H9 (cell line): ENCODE measurements around the gene PTGES2. TPM values are rescaled to one million over a fixed set of nuclear protein-coding genes. Genes with fewer than 3 reads are reported as not detected.

Experiments
- DNase-seq: peaks from one replicate; pipeline ENCODE4 v3.0.0-alpha.2; 2017
- H2AFZ ChIP-seq: one replicate; pipeline ENCODE4 v1.6.1; 2013; ENCODE audit warnings: mild to moderate bottlenecking, low read length, control low read depth, moderate library complexity
- H2AK5ac ChIP-seq: 2 replicates; pipeline ENCODE4 v1.6.1; 2013; ENCODE audit warnings: low read length, control low read depth, mixed read lengths; ENCODE audit not compliant: insufficient read length
- H2BK120ac ChIP-seq: one replicate; pipeline ENCODE4 v1.6.1; 2013; ENCODE audit warnings: low read depth, mild to moderate bottlenecking, low read length, control low read depth, inconsistent platforms; ENCODE audit not compliant: poor library complexity, severe bottlenecking
- H2BK12ac ChIP-seq: 2 replicates; pipeline ENCODE4 v1.6.1; 2013; ENCODE audit warnings: low read length, control low read depth, mixed read lengths, low read depth; ENCODE audit not compliant: insufficient read length
- H2BK15ac ChIP-seq: 2 replicates; pipeline ENCODE4 v1.6.1; 2013; ENCODE audit warnings: low read depth, low read length, control low read depth
- H2BK20ac ChIP-seq: one replicate; pipeline ENCODE4 v1.6.1; 2013; ENCODE audit warnings: low read depth, mild to moderate bottlenecking, low read length, control low read depth, inconsistent platforms; ENCODE audit not compliant: poor library complexity, severe bottlenecking
- H2BK5ac ChIP-seq: 2 replicates; pipeline ENCODE4 v1.6.1; 2013; ENCODE audit warnings: low read length, control low read depth, mixed read lengths; ENCODE audit not compliant: insufficient read length
- H3K14ac ChIP-seq: 2 replicates; pipeline ENCODE4 v1.6.1; 2013; ENCODE audit warnings: low read length, control low read depth; ENCODE audit not compliant: insufficient read depth
- H3K18ac ChIP-seq: 2 replicates; pipeline ENCODE4 v1.6.1; 2013; ENCODE audit warnings: low read depth, mild to moderate bottlenecking, mixed read lengths, low read length, control low read depth; ENCODE audit not compliant: insufficient read length
- H3K23ac ChIP-seq: 2 replicates; pipeline ENCODE4 v1.6.1; 2013; ENCODE audit warnings: low read length, control low read depth, mixed read lengths, low read depth; ENCODE audit not compliant: insufficient read length
- H3K23me2 ChIP-seq: 2 replicates; pipeline ENCODE4 v1.6.1; 2013; ENCODE audit warnings: low read depth, mild to moderate bottlenecking, mixed read lengths, low read length, control low read depth; ENCODE audit not compliant: insufficient read length, poor library complexity, severe bottlenecking
- H3K27ac ChIP-seq: 2 replicates; pipeline ENCODE4 v1.5.1; 2013; ENCODE audit warnings: low read length, control low read depth, mixed read lengths, low read depth; ENCODE audit not compliant: insufficient read length
- H3K27me3 ChIP-seq: 2 replicates; pipeline ENCODE4 v1.6.1; 2013; ENCODE audit warnings: low read length, control low read depth, inconsistent platforms; ENCODE audit not compliant: insufficient read depth
- H3K4ac ChIP-seq: 2 replicates; pipeline ENCODE4 v1.6.1; 2013; ENCODE audit warnings: low read depth, mild to moderate bottlenecking, control low read depth, inconsistent platforms, low read length, moderate library complexity
- H3K4me1 ChIP-seq: 2 replicates; pipeline ENCODE4 v1.6.1; 2013; ENCODE audit warnings: low read length, control low read depth, inconsistent platforms; ENCODE audit not compliant: insufficient read depth
- H3K4me2 ChIP-seq: 2 replicates; pipeline ENCODE4 v1.6.1; 2013; ENCODE audit warnings: low read length, control low read depth, mixed read lengths; ENCODE audit not compliant: insufficient read length, insufficient read depth
- H3K56ac ChIP-seq: 2 replicates; pipeline ENCODE4 v1.6.1; 2013; ENCODE audit warnings: low read depth, mild to moderate bottlenecking, mixed read lengths, low read length, control low read depth; ENCODE audit not compliant: insufficient read length
- H3K79me1 ChIP-seq: 2 replicates; pipeline ENCODE4 v1.6.1; 2013; ENCODE audit warnings: low read depth, mild to moderate bottlenecking, moderate library complexity, low read length, control low read depth, inconsistent platforms; ENCODE audit not compliant: insufficient read depth, poor library complexity, severe bottlenecking
- H3K79me2 ChIP-seq: 2 replicates; pipeline ENCODE4 v1.6.1; 2013; ENCODE audit warnings: low read length, control low read depth, inconsistent platforms; ENCODE audit not compliant: insufficient read depth
- H3K9ac ChIP-seq: 2 replicates; pipeline ENCODE4 v1.6.1; 2013; ENCODE audit warnings: low read length, control low read depth, mixed read lengths; ENCODE audit not compliant: insufficient read length; ENCODE audit errors: extremely low read depth
- H3K9me3 ChIP-seq: one replicate; pipeline ENCODE4 v1.6.1; 2013; ENCODE audit warnings: low read depth, low read length, inconsistent platforms; ENCODE audit not compliant: control insufficient read depth
- H3T11ph ChIP-seq: one replicate; pipeline ENCODE4 v1.6.1; 2013; ENCODE audit warnings: mild to moderate bottlenecking, low read length, control low read depth, inconsistent platforms
- H4K20me1 ChIP-seq: one replicate; pipeline ENCODE4 v1.6.1; 2013; ENCODE audit not compliant: control insufficient read depth, insufficient read length, insufficient read depth
- H4K5ac ChIP-seq: 2 replicates; pipeline ENCODE4 v1.6.1; 2013; ENCODE audit warnings: low read depth, mild to moderate bottlenecking, mixed read lengths, low read length, control low read depth; ENCODE audit not compliant: insufficient read length
- H4K8ac ChIP-seq: replicated peaks from 2 replicates; pipeline ENCODE4 v1.6.1; 2013; ENCODE audit warnings: low read length, control low read depth, mixed read lengths, low read depth; ENCODE audit not compliant: insufficient read length
- H4K91ac ChIP-seq: 2 replicates; pipeline ENCODE4 v1.6.1; 2013; ENCODE audit warnings: low read depth, mild to moderate bottlenecking, moderate library complexity, mixed read lengths, low read length, control low read depth; ENCODE audit not compliant: insufficient read length
- H3K27ac Mint-ChIP-seq, 3 experiments: 2 replicates in 2 of 3; 3 replicates in 1 of 3; pipeline ENCODE4 v1.8.0; 2020 to 2021; ENCODE audit warnings: mixed read lengths in 3 of 3, mild to moderate bottlenecking in 1 of 3, moderate library complexity in 1 of 3
- H3K27me3 Mint-ChIP-seq: 2 replicates; pipeline ENCODE4 v1.8.0; 2021; ENCODE audit warnings: low read depth, mild to moderate bottlenecking, moderate library complexity, mixed read lengths
- H3K36me3 Mint-ChIP-seq, 3 experiments: 2 replicates in 2 of 3; 3 replicates in 1 of 3; pipeline ENCODE4 v1.8.0; 2020 to 2021; ENCODE audit warnings: low read depth in 3 of 3, mixed read lengths in 3 of 3; ENCODE audit not compliant: insufficient read depth in 1 of 3
- H3K4me1 Mint-ChIP-seq, 2 experiments: 2 replicates each; pipeline ENCODE4 v1.8.0; 2020; ENCODE audit warnings: mixed read lengths in 2 of 2
- H3K4me3 Mint-ChIP-seq, 2 experiments: 2 replicates in 1 of 2; 3 replicates in 1 of 2; pipeline ENCODE4 v1.8.0; 2020 to 2021; ENCODE audit warnings: mild to moderate bottlenecking in 2 of 2, mixed read lengths in 2 of 2, moderate library complexity in 1 of 2
- H3K9me3 Mint-ChIP-seq, 2 experiments: 2 replicates in 1 of 2; 3 replicates in 1 of 2; pipeline ENCODE4 v1.8.0; 2020; ENCODE audit warnings: mild to moderate bottlenecking in 2 of 2, mixed read lengths in 2 of 2, moderate library complexity in 1 of 2
- WGBS: extraction: QIAGEN DNeasy Blood & Tissue Kit; methylation state at CpG from one replicate; pipeline ENCODE4 v1.1.7; 2013; ENCODE audit warnings: missing lambda C conversion rate, low lambda C conversion rate, mixed read lengths; ENCODE audit not compliant: insufficient read length; ENCODE audit errors: extremely low coverage; 5-methylcytosine and 5-hydroxymethylcytosine counted together
- total RNA-seq: library from RNA; stranded (reverse); gene quantifications from 2 replicates; pipeline ENCODE4 v1.2.1, GENCODE V29; 2021
- TF ChIP-seq, protein P1 (sequence below): fragments of 200-600 bp; sonication (generic); conservative IDR thresholded peaks from 3 replicates; pipeline ENCODE4 v1.8.0; 2021; ENCODE audit warnings: antibody characterized with exemption, mild to moderate bottlenecking

PTGES2 gene
- total RNA-seq, 1 experiment from 2014 or later: 63.9 TPM

DNA sequence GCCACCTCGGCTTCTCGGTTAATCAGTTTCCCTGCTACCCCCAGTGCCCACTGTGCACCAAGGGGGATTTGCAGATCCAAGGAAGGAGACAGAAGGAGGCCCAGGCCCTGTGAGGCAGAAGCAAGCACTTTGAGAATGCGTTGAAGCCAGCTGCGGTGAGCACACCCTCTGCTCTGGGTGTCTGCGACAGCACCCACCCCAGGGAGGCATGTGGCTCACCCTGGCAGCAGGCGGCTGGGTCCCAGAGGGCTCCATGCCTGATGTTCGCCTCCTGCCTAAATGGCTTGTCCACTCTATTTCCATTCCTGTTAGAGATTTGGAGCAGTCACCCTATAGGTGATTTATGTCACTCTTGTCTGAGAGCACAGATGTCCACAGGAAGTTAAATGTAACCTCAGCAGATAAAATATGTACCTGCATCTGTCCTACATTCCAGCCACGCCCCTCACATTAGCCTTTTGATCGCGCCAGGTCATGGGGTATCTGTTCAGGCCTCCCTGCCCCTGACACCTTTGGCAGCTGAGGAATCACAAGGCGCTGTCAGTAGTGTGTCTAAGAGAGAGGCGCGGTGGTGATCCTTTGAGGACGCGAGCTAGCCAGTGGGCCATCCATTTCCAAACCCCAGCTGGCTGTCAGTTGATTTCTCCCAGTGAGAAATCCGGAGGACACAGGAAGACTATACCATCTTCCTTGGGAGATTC, 28.1 kb downstream of the PTGES2 start:
- Histone ChIP-seq H3K79me2 (peaks cover 7% of the 10 kb centered on the region; the same call in 1 of the 2 replicates), H3K27ac (peak overlapping the region; percentile 92), H2BK20ac (no peak overlapping the region), H4K5ac (peak overlapping the region; percentile 29), H3K79me1 (peaks cover 3% of the 10 kb centered on the region), H3K27me3 (no peaks in the 10 kb centered on the region), H3K23ac (no peak overlapping the region), H3K18ac (peak overlapping the region; percentile 94), H3K4me2 (peak overlapping the region; percentile 76), H2BK15ac (no peak overlapping the region), H4K91ac (peak overlapping the region; percentile 87), H2BK120ac (no peak overlapping the region), H2AFZ (no peak overlapping the region), H3T11ph (no peak overlapping the region), H3K9ac (peak overlapping the region; percentile 72), H2AK5ac (peak overlapping the region; percentile 54), H3K14ac (peak overlapping the region; percentile 59), H4K8ac (peak overlapping the region; percentile 25), H2BK5ac (peak overlapping the region; percentile 18), H3K9me3 (no peaks in the 10 kb centered on the region), H4K20me1 (no peaks in the 10 kb centered on the region), H3K4ac (0 out of 2 replicates have a peak overlapping the region, but pooled peaks have one; percentile 57), H3K4me1 (peaks cover 5% of the 10 kb centered on the region; the same call in 1 of the 2 replicates), H3K56ac (no peak overlapping the region), H3K23me2 (peaks cover 10% of the 10 kb centered on the region), H2BK12ac (peak overlapping the region; percentile 98)
- peak overlapping the region; percentile 99; a peak in 5 of 7 replicates for H3K27ac Mint-ChIP-seq
- TF ChIP-seq, protein P1, sequence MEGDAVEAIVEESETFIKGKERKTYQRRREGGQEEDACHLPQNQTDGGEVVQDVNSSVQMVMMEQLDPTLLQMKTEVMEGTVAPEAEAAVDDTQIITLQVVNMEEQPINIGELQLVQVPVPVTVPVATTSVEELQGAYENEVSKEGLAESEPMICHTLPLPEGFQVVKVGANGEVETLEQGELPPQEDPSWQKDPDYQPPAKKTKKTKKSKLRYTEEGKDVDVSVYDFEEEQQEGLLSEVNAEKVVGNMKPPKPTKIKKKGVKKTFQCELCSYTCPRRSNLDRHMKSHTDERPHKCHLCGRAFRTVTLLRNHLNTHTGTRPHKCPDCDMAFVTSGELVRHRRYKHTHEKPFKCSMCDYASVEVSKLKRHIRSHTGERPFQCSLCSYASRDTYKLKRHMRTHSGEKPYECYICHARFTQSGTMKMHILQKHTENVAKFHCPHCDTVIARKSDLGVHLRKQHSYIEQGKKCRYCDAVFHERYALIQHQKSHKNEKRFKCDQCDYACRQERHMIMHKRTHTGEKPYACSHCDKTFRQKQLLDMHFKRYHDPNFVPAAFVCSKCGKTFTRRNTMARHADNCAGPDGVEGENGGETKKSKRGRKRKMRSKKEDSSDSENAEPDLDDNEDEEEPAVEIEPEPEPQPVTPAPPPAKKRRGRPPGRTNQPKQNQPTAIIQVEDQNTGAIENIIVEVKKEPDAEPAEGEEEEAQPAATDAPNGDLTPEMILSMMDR: no peak
- no peaks in the 10 kb centered on the region for H3K27me3 Mint-ChIP-seq
- no CpG with 5 or more reads among the region's 16 CpGs for WGBS
- peaks cover 54 to 63% of the 10 kb centered on the region in 2 experiments for H3K4me1 Mint-ChIP-seq
- H3K9me3 Mint-ChIP-seq: no peaks in the 10 kb centered on the region
- H3K4me3 Mint-ChIP-seq: peak overlapping the region; percentile 84 to 89
- no peak for DNase-seq
- peaks cover 19 to 35% (median 34%) of the 10 kb centered on the region in 3 experiments; a peak in 6 of 7 replicates for H3K36me3 Mint-ChIP-seq
